Stomach (tissue), 9 donors: ENCODE data around the gene GALNT17. TPM values are rescaled to one million over a fixed set of nuclear protein-coding genes. Genes with fewer than 3 reads are reported as not detected.

Experiments used
- DNase-seq, 2 donors: peaks; one replicate each; pipeline versions ENCODE4 v3.0.0 to v3.0.0-alpha.2; 2013 to 2019
- H3K27ac ChIP-seq, 5 donors: fragments of 200-600 bp in 4 of 5; sonication (generic) in 4 of 5; one replicate each; pipeline ENCODE4 v1.5.1; 2013 to 2019; ENCODE audit warnings: mild to moderate bottlenecking in 1 of 5, moderate library complexity in 1 of 5
- H3K27me3 ChIP-seq, 3 donors: fragments of 200-600 bp; sonication (generic); one replicate each; pipeline ENCODE4 v1.5.1; 2017 to 2019; ENCODE audit warnings: mixed run types in 1 of 3
- H3K36me3 ChIP-seq, 4 donors: fragments of 200-600 bp; sonication (generic); 1 replicate in 3 of 4; 2 replicates in 1 of 4; pipeline ENCODE4 v1.5.1; 2016 to 2019
- H3K4me1 ChIP-seq, 4 donors: fragments of 200-600 bp; sonication (generic); one replicate each; pipeline ENCODE4 v1.5.1; 2016 to 2019
- H3K4me3 ChIP-seq, 4 donors: fragments of 200-600 bp; sonication (generic) in 3 of 4; one replicate each; pipeline ENCODE4 v1.5.1; 2016 to 2019; ENCODE audit warnings: mild to moderate bottlenecking in 1 of 4
- H3K9me3 ChIP-seq, 4 donors: fragments of 200-600 bp; sonication (generic); one replicate each; pipeline ENCODE4 v1.5.1; 2016 to 2019
- CTCF ChIP-seq, 7 experiments: fragments of 450-650 bp in 4 of 7; fragments of 200-600 bp in 3 of 7; sonication (generic) in 3 of 7; IDR thresholded peaks; one replicate each; pipeline ENCODE4 v1.5.1; 2016 to 2019; ENCODE audit warnings: antibody characterized with exemption in 7 of 7, control low read depth in 2 of 7, mild to moderate bottlenecking in 1 of 7
- EP300 ChIP-seq: sonication (generic); formaldehyde crosslinking; IDR thresholded peaks from one replicate; pipeline ENCODE4 v1.6.1; 2017; ENCODE audit warnings: antibody characterized with exemption
- POLR2A ChIP-seq, 4 donors: fragments of 450-650 bp; IDR thresholded peaks; one replicate each; pipeline ENCODE4 v1.6.1; 2016; ENCODE audit warnings: antibody characterized with exemption in 4 of 4, control low read depth in 2 of 4, mild to moderate bottlenecking in 1 of 4, moderate library complexity in 1 of 4
- POLR2AphosphoS5 ChIP-seq, 3 donors: sonication (generic); formaldehyde crosslinking; IDR thresholded peaks; one replicate each; pipeline ENCODE4 v1.6.1; 2016; ENCODE audit warnings: antibody characterized with exemption in 3 of 3
- WGBS, 5 donors: extraction: QIAGEN DNeasy Blood & Tissue Kit in 3 of 5; methylation state at CpG; one replicate each; pipeline versions ENCODE4 v1.1.5 to v1.1.7; 2013 to 2018; 5-methylcytosine and 5-hydroxymethylcytosine counted together
- intact Hi-C: fragments of 100-400 bp; cut with DNase I; formaldehyde crosslinking; loops from one replicate; pipeline ENCODE4 v1.15.1; 2023; ENCODE audit warnings: low total_unique reads
- polyA plus RNA-seq, 3 donors: library from polyadenylated mRNA; stranded (reverse); fragments of 200-250 nt; gene quantifications; one replicate each; pipeline ENCODE4 v1.2.3, GENCODE V29; 2013
- total RNA-seq, 5 donors: library from RNA; depleted of rRNA; stranded (reverse); fragments of >200 nt; gene quantifications; one replicate each; pipeline versions ENCODE4 v1.1.0 to v1.2.3, GENCODE V29; 2014 to 2016
- donor health status: healthy with polysubstance abuse.
- donor health status: Bipolar disorder and iron deficiency.
- donor health status: healthy.

The GALNT17 gene
- total and polyA plus RNA-seq, 8 donors, result 0.76 to 12.5 (median 1.6) TPM; not detected in 1

- Histone ChIP-seq H3K27ac (no peak overlapping the region), H3K36me3 (no peaks in the 10 kb centered on the region), H3K4me1 (no peaks in the 10 kb centered on the region), H3K9me3 (peaks cover 0 to 4% (median 0%) of the 10 kb centered on the region in 4 donors), H3K4me3 (no peak overlapping the region), H3K27me3 (no peaks in the 10 kb centered on the region)
- 6 to 44% (median 24%) methylated on average over 1 of the region's 1 CpG for WGBS, 5 donors
- no peak for DNase-seq
- intact Hi-C loops, result no loop called here
- no peak for TF ChIP-seq POLR2AphosphoS5 (IDR thresholded peaks at IDR 0.05)
- no peak for TF ChIP-seq CTCF (IDR thresholded peaks at IDR 0.05)
- TF ChIP-seq EP300, result no peak
- no peak for TF ChIP-seq POLR2A (IDR thresholded peaks at IDR 0.05)
These were observed 194.7 kb downstream of the GALNT17 start for GRCh38 chr7:71326595-71326994.

DNA sequence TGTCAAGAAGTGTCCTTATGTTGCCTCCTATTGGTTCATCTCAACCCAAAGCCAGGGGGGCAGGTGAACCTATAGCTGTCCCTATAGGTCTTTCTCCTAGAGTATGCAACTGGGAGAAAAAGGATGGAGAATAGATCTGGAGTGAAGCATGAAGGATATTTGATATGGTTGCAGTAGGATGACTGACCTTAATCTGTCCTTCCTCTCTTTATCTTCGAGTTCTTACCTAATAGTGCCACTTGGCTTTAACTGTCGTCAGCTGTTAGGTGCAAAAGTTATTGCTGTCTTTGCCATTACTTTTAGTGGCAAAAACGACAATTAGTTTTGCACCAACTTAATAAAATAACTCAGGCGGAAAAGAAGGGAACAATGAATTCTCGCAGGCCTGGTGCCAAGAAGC lies 196.0 kb downstream of the GALNT17 start:
- peaks cover 0 to 4% (median 0%) of the 10 kb centered on the region in 4 donors for H3K9me3 ChIP-seq
- H3K27me3 ChIP-seq, result no peaks in the 10 kb centered on the region
- no peaks in the 10 kb centered on the region for H3K36me3 ChIP-seq
- TF ChIP-seq CTCF (IDR thresholded peaks at IDR 0.05), result no peak
- TF ChIP-seq POLR2A (IDR thresholded peaks at IDR 0.05), result no peak
- no peak for TF ChIP-seq EP300
- no peak for TF ChIP-seq POLR2AphosphoS5 (IDR thresholded peaks at IDR 0.05)
- WGBS, 5 donors, result 66 to 87% (median 85%) methylated on average over 5 of the region's 5 CpGs
- H3K27ac ChIP-seq, result no peak overlapping the region
- no peak overlapping the region for H3K4me3 ChIP-seq
- no peaks in the 10 kb centered on the region for H3K4me1 ChIP-seq
- DNase-seq, result no peak
- intact Hi-C loops, result no loop called here

- H3K4me3 ChIP-seq, result no peak overlapping the region
- intact Hi-C loops, result no loop called here
- no peaks in the 10 kb centered on the region for H3K36me3 ChIP-seq
- TF ChIP-seq EP300, result no peak
- TF ChIP-seq POLR2AphosphoS5 (IDR thresholded peaks at IDR 0.05), result no peak
- no peak for TF ChIP-seq CTCF (IDR thresholded peaks at IDR 0.05)
- no peak for TF ChIP-seq POLR2A (IDR thresholded peaks at IDR 0.05)
- H3K9me3 ChIP-seq, result peaks cover 0 to 4% (median 0%) of the 10 kb centered on the region in 4 donors
- no peak for DNase-seq
- 60 to 77% (median 69%) methylated on average over 10 of the region's 10 CpGs for WGBS, 5 donors
- no peaks in the 10 kb centered on the region for H3K27me3 ChIP-seq
- H3K27ac ChIP-seq, result no peak overlapping the region
- no peaks in the 10 kb centered on the region for H3K4me1 ChIP-seq
These were observed 197.2 kb downstream of the GALNT17 start for GRCh38 chr7:71329030-71329660.

- Histone ChIP-seq H3K4me1 (no peaks in the 10 kb centered on the region), H3K9me3 (peaks cover 0 to 4% (median 0%) of the 10 kb centered on the region in 4 donors), H3K4me3 (no peak overlapping the region), H3K27ac (no peak overlapping the region), H3K27me3 (no peaks in the 10 kb centered on the region), H3K36me3 (no peaks in the 10 kb centered on the region)
- WGBS, 5 donors, result 49 to 63% (median 57%) methylated on average over 4 of the region's 4 CpGs
- intact Hi-C loops, result no loop called here
- TF ChIP-seq POLR2AphosphoS5 (IDR thresholded peaks at IDR 0.05), result no peak
- no peak for TF ChIP-seq CTCF (IDR thresholded peaks at IDR 0.05)
- TF ChIP-seq EP300, result no peak
- no peak for DNase-seq
These were observed 200.3 kb downstream of the GALNT17 start for GRCh38 chr7:71332207-71332606.
